Vagina (tissue), 2 donors: Measurements from ENCODE around the gene PCDHA1.

Source experiments
- CTCF ChIP-seq, 3 experiments: fragments of 450-650 bp in 2 of 3; fragments of 200-600 bp in 1 of 3; sonication (generic) in 1 of 3; IDR thresholded peaks; one replicate each; pipeline ENCODE4 v1.5.1; 2017 to 2019; ENCODE audit warnings: antibody characterized with exemption in 3 of 3, mild to moderate bottlenecking in 2 of 3, moderate library complexity in 2 of 3
- POLR2AphosphoS5 ChIP-seq, 2 donors: sonication (generic); formaldehyde crosslinking; IDR thresholded peaks; one replicate each; pipeline ENCODE4 v1.9.0; 2017; ENCODE audit warnings: antibody characterized with exemption in 2 of 2, mild to moderate bottlenecking in 2 of 2, low read depth in 1 of 2; ENCODE audit not compliant: insufficient read depth in 1 of 2

GRCh38 chr5:140978983-140979382 is 193.0 kb downstream of the PCDHA1 start:
- TF ChIP-seq CTCF (IDR thresholded peaks at IDR 0.05), result no peak
- TF ChIP-seq POLR2AphosphoS5 (IDR thresholded peaks at IDR 0.05; ENCODE audit: insufficient read depth in 1 of 2, low read depth in 1 of 2), result no peak
